H1 (cell line): ENCODE measurements around the gene ACP6. TPM values are rescaled to one million over a fixed set of nuclear protein-coding genes. Genes with fewer than 3 reads are reported as not detected.

Experiments used
- CTCF ChIA-PET: fragments of 300-600 bp; sonication (Branson Sonifier 250); formaldehyde crosslinking; loops from one replicate; lab custom pipeline; 2021; ENCODE audit not compliant: partially characterized antibody; lab: Charles Lee
- POLR2A ChIA-PET: fragments of 300-600 bp; sonication (Branson Sonifier 250); formaldehyde crosslinking; loops from one replicate; lab custom pipeline; 2021; ENCODE audit warnings: inconsistent platforms; ENCODE audit not compliant: partially characterized antibody; lab: Charles Lee
- DNase-seq, 2 experiments: peaks; one replicate each; pipeline versions ENCODE4 v3.0.0 to v3.0.0-alpha.2; 2010 to 2022; ENCODE audit warnings: low spot score in 2 of 2, low read depth in 1 of 2, mixed read lengths in 1 of 2
- FAIRE-seq: peaks from 2 replicates; lab custom pipeline; 2011; peaks lifted over from hg19 to GRCh38; lab: Jason Lieb, UNC
- H2AFZ ChIP-seq: 2 replicates; pipeline ENCODE4 v1.8.1; 2012; ENCODE audit warnings: low read length, inconsistent platforms
- H2AK5ac ChIP-seq: 2 replicates; pipeline ENCODE4 v1.6.1; 2013; ENCODE audit warnings: low read depth, low read length
- H2BK120ac ChIP-seq: replicated peaks from 2 replicates; pipeline ENCODE3; 2013; ENCODE audit warnings: low read depth, low read length, inconsistent platforms
- H2BK12ac ChIP-seq: 2 replicates; pipeline ENCODE4 v1.6.1; 2013; ENCODE audit warnings: low read depth, low read length
- H2BK15ac ChIP-seq: 2 replicates; pipeline ENCODE4 v1.6.1; 2013; ENCODE audit warnings: low read length
- H2BK20ac ChIP-seq: 2 replicates; pipeline ENCODE4 v1.6.1; 2013; ENCODE audit warnings: low read length
- H2BK5ac ChIP-seq: 2 replicates; pipeline ENCODE4 v1.6.1; 2013; ENCODE audit warnings: low read depth, low read length
- H3K14ac ChIP-seq: 2 replicates; pipeline ENCODE4 v1.6.1; 2013; ENCODE audit warnings: inconsistent platforms; ENCODE audit not compliant: insufficient read length
- H3K18ac ChIP-seq: 2 replicates; pipeline ENCODE4 v1.6.1; 2013; ENCODE audit warnings: low read length; ENCODE audit errors: extremely low read depth
- H3K23ac ChIP-seq: 2 replicates; pipeline ENCODE4 v1.6.1; 2013; ENCODE audit warnings: inconsistent platforms; ENCODE audit not compliant: insufficient read length
- H3K23me2 ChIP-seq: 2 replicates; pipeline ENCODE4 v1.6.1; 2013; ENCODE audit warnings: low read depth, low read length
- H3K27ac ChIP-seq: 2 replicates; pipeline ENCODE4 v1.6.1; 2011; ENCODE audit warnings: low read depth, low read length, inconsistent platforms
- H3K27me3 ChIP-seq, 4 experiments: replicated peaks in 1 of 4; 1 replicate in 1 of 4; 2 replicates in 3 of 4; pipeline versions ENCODE4 v1.6.1 to v1.8.1; 2011 to 2013; ENCODE audit warnings: low read length in 3 of 4, mild to moderate bottlenecking in 3 of 4, inconsistent platforms in 2 of 4, mixed read lengths in 2 of 4, moderate library complexity in 1 of 4; ENCODE audit not compliant: control insufficient read depth in 3 of 4, insufficient read depth in 3 of 4; ENCODE audit errors: extremely low read depth in 1 of 4
- H3K36me3 ChIP-seq, 4 experiments: 2 replicates each; pipeline versions ENCODE4 v1.6.1 to v1.8.1; 2011 to 2013; ENCODE audit warnings: mild to moderate bottlenecking in 4 of 4, low read length in 3 of 4, moderate library complexity in 2 of 4, control low read depth in 1 of 4, inconsistent platforms in 1 of 4; ENCODE audit not compliant: insufficient read depth in 4 of 4, control insufficient read depth in 2 of 4
- H3K4ac ChIP-seq: replicated peaks from 2 replicates; pipeline ENCODE3; 2013; ENCODE audit warnings: low read length, low read depth, mixed read lengths, inconsistent platforms; ENCODE audit not compliant: insufficient read length
- H3K4me1 ChIP-seq, 4 experiments: replicated peaks in 1 of 4; 1 replicate in 1 of 4; 2 replicates in 3 of 4; pipeline versions ENCODE4 v1.6.1 to v1.8.1; 2011 to 2013; ENCODE audit warnings: low read length in 3 of 4, inconsistent platforms in 2 of 4, mixed read lengths in 1 of 4; ENCODE audit not compliant: insufficient read depth in 4 of 4, control insufficient read depth in 3 of 4
- H3K4me2 ChIP-seq, 2 experiments: 2 replicates each; pipeline versions ENCODE4 v1.6.1 to v1.8.1; 2011 to 2013; ENCODE audit warnings: low read depth in 2 of 2, low read length in 2 of 2, control low read depth in 1 of 2, inconsistent platforms in 1 of 2, mild to moderate bottlenecking in 1 of 2; ENCODE audit not compliant: insufficient read depth in 1 of 2
- H3K4me3 ChIP-seq, 4 experiments: fragments of 200-600, 300-600 bp in 1 of 4; sonication (generic), shearing (Covaris generic), sonication (Bioruptor Twin) in 1 of 4; 2 replicates each; pipeline versions ENCODE4 v1.5.1 to v1.8.1; 2011 to 2016; ENCODE audit warnings: low read length in 4 of 4, low read depth in 3 of 4, control low read depth in 2 of 4, inconsistent platforms in 2 of 4, mild to moderate bottlenecking in 2 of 4, mixed read lengths in 1 of 4, moderate library complexity in 1 of 4; ENCODE audit not compliant: insufficient read depth in 2 of 4; ENCODE audit errors: extremely low read depth in 1 of 4
- H3K56ac ChIP-seq: replicated peaks from 2 replicates; pipeline ENCODE3; 2013; ENCODE audit warnings: low read depth, mild to moderate bottlenecking, mixed read lengths, low read length, inconsistent platforms; ENCODE audit not compliant: insufficient read length
- H3K79me1 ChIP-seq: 2 replicates; pipeline ENCODE4 v1.6.1; 2013; ENCODE audit warnings: low read depth, low read length, control low read depth
- H3K79me2 ChIP-seq, 2 experiments: 2 replicates each; pipeline versions ENCODE4 v1.6.1 to v1.8.1; 2012 to 2013; ENCODE audit warnings: low read length in 2 of 2, mild to moderate bottlenecking in 2 of 2, inconsistent platforms in 1 of 2; ENCODE audit not compliant: insufficient read depth in 2 of 2, control insufficient read depth in 1 of 2
- H3K9ac ChIP-seq, 4 experiments: replicated peaks in 1 of 4; 1 replicate in 1 of 4; 2 replicates in 3 of 4; pipeline versions ENCODE4 v1.6.1 to v1.8.1; 2011 to 2013; ENCODE audit warnings: low read depth in 3 of 4, low read length in 3 of 4, control low read depth in 2 of 4, mild to moderate bottlenecking in 2 of 4, moderate library complexity in 2 of 4, inconsistent platforms in 1 of 4; ENCODE audit errors: extremely low read depth in 1 of 4
- H3K9me3 ChIP-seq, 2 experiments: 2 replicates each; pipeline versions ENCODE4 v1.6.1 to v1.8.1; 2012 to 2013; ENCODE audit warnings: mild to moderate bottlenecking in 2 of 2, moderate library complexity in 2 of 2, control low read depth in 1 of 2, inconsistent platforms in 1 of 2, low read depth in 1 of 2, low read length in 1 of 2, mixed read lengths in 1 of 2; ENCODE audit not compliant: insufficient read depth in 2 of 2
- H4K20me1 ChIP-seq, 2 experiments: replicated peaks in 1 of 2; 2 replicates each; pipeline versions ENCODE3 to v1.8.1; 2011 to 2013; ENCODE audit warnings: inconsistent platforms in 2 of 2, low read length in 2 of 2, mild to moderate bottlenecking in 1 of 2; ENCODE audit not compliant: insufficient read depth in 2 of 2, control insufficient read depth in 1 of 2
- H4K5ac ChIP-seq: 2 replicates; pipeline ENCODE4 v1.6.1; 2013; ENCODE audit warnings: low read length, low read depth, mixed read lengths, inconsistent platforms; ENCODE audit not compliant: insufficient read length
- H4K8ac ChIP-seq: 2 replicates; pipeline ENCODE4 v1.8.0; 2013; ENCODE audit warnings: mild to moderate bottlenecking, moderate library complexity, low read length, inconsistent platforms; ENCODE audit not compliant: insufficient read depth; ENCODE audit errors: extremely low read depth
- H4K91ac ChIP-seq: replicated peaks from 2 replicates; pipeline ENCODE3; 2013; ENCODE audit warnings: low read length, mixed read lengths, inconsistent platforms; ENCODE audit not compliant: insufficient read length
- NANOG ChIP-seq: IDR thresholded peaks from 2 replicates; pipeline ENCODE4 v1.6.1; 2011; ENCODE audit warnings: low read length, low read depth, mild to moderate bottlenecking, inconsistent platforms; ENCODE audit not compliant: insufficient read depth, poor library complexity, severe bottlenecking
- PHF8 ChIP-seq: fragments of 200-600 bp; sonication (generic); conservative IDR thresholded peaks from 2 replicates; pipeline ENCODE4 v1.7.1; 2012; ENCODE audit warnings: low read depth, mild to moderate bottlenecking, inconsistent platforms, low read length, moderate library complexity
- POLR2AphosphoS5 ChIP-seq: IDR thresholded peaks from 2 replicates; pipeline ENCODE4 v1.6.1; 2011; ENCODE audit warnings: low read depth, low read length
- TEAD4 ChIP-seq: IDR thresholded peaks from 2 replicates; pipeline ENCODE4 v1.6.1; 2012; ENCODE audit warnings: low read depth, low read length, inconsistent platforms, mixed read lengths
- WGBS, 2 experiments: shearing (Covaris generic) in 1 of 2; methylation state at CpG; one replicate each; pipeline versions ENCODE4 v1.1.6 to v1.1.7; 2013 to 2015; ENCODE audit warnings: low lambda C conversion rate in 2 of 2, mixed read lengths in 2 of 2, inconsistent platforms in 1 of 2, low coverage in 1 of 2, missing lambda C conversion rate in 1 of 2; ENCODE audit not compliant: insufficient replicate concordance in 2 of 2, insufficient coverage in 1 of 2, insufficient read length in 1 of 2; ENCODE audit errors: extremely low coverage in 1 of 2, missing lambda C conversion rate in 1 of 2; 5-methylcytosine and 5-hydroxymethylcytosine counted together
- polyA plus RNA-seq, 7 experiments: library from polyadenylated mRNA; depleted of rRNA in 3 of 7; stranded (reverse) in 5 of 7; unstranded in 2 of 7; fragments of >200 nt in 5 of 7; fragments of 200-250 nt in 2 of 7; gene quantifications; 1 replicate in 5 of 7; 2 replicates in 1 of 7; 4 replicates in 1 of 7; pipeline versions ENCODE4 v1.2.1 to v1.2.3, GENCODE V29; 2011 to 2013; ENCODE audit warnings: missing spikeins in 2 of 7, mixed read lengths in 2 of 7
- total RNA-seq: library from RNA; stranded (reverse); fragmentation: NEBNext Ultra II Directional; extraction: Animal tissue kit (Norgen Biotek cat#: 25700); gene quantifications from 2 replicates; pipeline ENCODE4 v1.2.1, GENCODE V29; 2021

ACP6 gene
- total and polyA plus RNA-seq, 2 of the 8 experiments (the other 6 are each of a cell fraction or from before 2014, with no cell fraction given): 11.4 to 17.7 TPM

DNA sequence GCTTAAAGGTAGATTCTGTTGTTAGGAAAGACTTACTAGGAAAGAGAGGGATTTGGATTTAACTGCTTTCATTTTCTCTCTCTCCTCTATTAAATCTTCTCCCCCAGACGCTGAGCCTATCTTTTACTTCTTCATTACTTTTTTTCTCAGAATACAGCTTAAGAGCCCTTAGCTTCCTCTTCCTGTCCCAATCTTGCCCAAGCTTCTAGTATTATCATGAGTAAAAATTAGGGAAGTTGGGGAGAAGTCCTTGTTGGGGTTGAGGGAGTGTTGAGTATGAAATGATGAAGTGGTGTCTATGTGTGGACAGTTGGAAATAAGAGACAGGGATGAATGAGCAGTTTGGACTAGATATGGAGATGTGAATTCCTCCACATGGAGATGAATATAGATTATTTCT is 35.0 kb downstream of the ACP6 start:
- no peak overlapping the region for H2BK20ac ChIP-seq
- no peak overlapping the region for H2BK5ac ChIP-seq
- WGBS, 2 experiments: 100% methylated on average over 1 of the region's 1 CpG; no CpG with 5 or more reads in 1 of the 2 experiments
- no peak overlapping the region for H3K18ac ChIP-seq
- FAIRE-seq: no peak
- H3K4me2 ChIP-seq: no peak overlapping the region
- no peaks in the 10 kb centered on the region for H3K9me3 ChIP-seq
- no peak overlapping the region for H4K8ac ChIP-seq
- DNase-seq: no peak
- no peak overlapping the region for H2AK5ac ChIP-seq
- H3K9ac ChIP-seq: no peak overlapping the region
- H3K4ac ChIP-seq: no peak overlapping the region
- H3K79me1 ChIP-seq: peaks cover 2% of the 10 kb centered on the region; the same call in 1 of the 2 replicates
- no peak overlapping the region for H2BK15ac ChIP-seq
- no peak overlapping the region for H3K27ac ChIP-seq
- H3K56ac ChIP-seq: no peak overlapping the region
- TF ChIP-seq PHF8 (no peak), TEAD4 (no peak), NANOG (no peak), POLR2AphosphoS5 (no peak)
- TF ChIP-seq, all 59 proteins: peak for 0
- no peak overlapping the region for H3K14ac ChIP-seq
- H4K5ac ChIP-seq: no peak overlapping the region
- H4K91ac ChIP-seq: no peak overlapping the region
- H2BK120ac ChIP-seq: no peak overlapping the region
- no peaks in the 10 kb centered on the region for H3K4me1 ChIP-seq
- no peak overlapping the region for H2AFZ ChIP-seq
- no peak overlapping the region for H3K4me3 ChIP-seq
- no peaks in the 10 kb centered on the region for H3K36me3 ChIP-seq
- no peaks in the 10 kb centered on the region for H3K27me3 ChIP-seq
- ChIA-PET POLR2A (interaction anchor here (1.5 kb wide), 1 partner anchor 139 kb away, joined by 6 read pairs; no protein-coding TSS in a partner anchor), CTCF (interaction anchor here (1.2 to 2.1 kb wide), 5 partner anchors 8 to 257 kb away, joined by 4 to 10 read pairs (median 7); no protein-coding TSS in a partner anchor)
- no peaks in the 10 kb centered on the region; the same call in 1 of the 2 replicates for H3K23me2 ChIP-seq
- no peaks in the 10 kb centered on the region for H3K79me2 ChIP-seq
- H2BK12ac ChIP-seq: no peak overlapping the region
- H4K20me1 ChIP-seq: no peaks in the 10 kb centered on the region
- no peak overlapping the region for H3K23ac ChIP-seq
